BJ (cell line): Measurements from ENCODE around the gene KIF6. TPM values are rescaled to one million over a fixed set of nuclear protein-coding genes. Genes with fewer than 3 reads are reported as not detected.

Experiments
- CTCF ChIA-PET: fragments of 350-600 bp; formaldehyde crosslinking; extraction: SDS; loops from one replicate; lab custom pipeline; 2021; ENCODE audit warnings: antibody characterized with exemption, inconsistent platforms; lab: Yijun Ruan, JAX
- POLR2A ChIA-PET: fragments of 300-600 bp; sonication (Branson Sonifier 250); formaldehyde crosslinking; extraction: SDS; loops from one replicate; lab custom pipeline; 2021; ENCODE audit warnings: antibody characterized with exemption; lab: Charles Lee
- DNase-seq: peaks from one replicate; pipeline ENCODE4 v3.0.0-alpha.2; 2011; ENCODE audit warnings: low read depth
- H3K27me3 ChIP-seq: 2 replicates; pipeline ENCODE4 v1.6.0; 2011; ENCODE audit warnings: low read length; ENCODE audit not compliant: control insufficient read depth, insufficient read depth
- H3K36me3 ChIP-seq: 2 replicates; pipeline ENCODE4 v1.5.1; 2011; ENCODE audit warnings: low read length; ENCODE audit not compliant: control insufficient read depth, insufficient read depth
- H3K4me3 ChIP-seq: 2 replicates; pipeline ENCODE4 v1.5.1; 2011; ENCODE audit warnings: low read depth, mild to moderate bottlenecking, control low read depth, low read length
- CTCF ChIP-seq: IDR thresholded peaks from 2 replicates; pipeline ENCODE4 v1.5.1; 2011; ENCODE audit warnings: low read depth, mild to moderate bottlenecking, control low read depth, inconsistent platforms, low read length, moderate library complexity; ENCODE audit not compliant: insufficient read depth
- polyA plus RNA-seq: library from polyadenylated mRNA; depleted of rRNA; stranded (reverse); fragments of >200 nt; gene quantifications from 2 replicates; pipeline ENCODE4 v1.2.3, GENCODE V29; 2011

The KIF6 gene
- polyA plus RNA-seq, 1 experiment = 0.56 TPM

DNA sequence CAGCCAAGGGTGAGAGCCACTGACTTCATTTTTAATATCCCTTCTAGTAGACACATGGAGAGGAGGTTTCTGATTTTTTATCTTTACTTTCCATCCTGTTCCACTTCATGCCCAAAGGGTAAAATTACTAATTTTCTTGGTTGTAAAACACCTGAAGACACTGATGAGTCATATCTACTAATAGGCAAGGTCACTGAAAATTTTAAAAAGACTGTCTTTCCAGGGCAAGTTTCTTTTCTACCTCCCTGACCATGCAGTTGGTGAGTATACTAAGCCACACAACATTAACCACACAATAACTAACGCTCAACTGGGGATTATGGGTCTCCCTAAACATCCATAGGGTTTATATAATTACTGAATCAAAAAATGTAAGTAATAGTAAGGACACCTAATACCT lies 109.6 kb downstream of the KIF6 start:
- CTCF ChIA-PET = no interaction called here
- TF ChIP-seq CTCF = no peak

GRCh38 chr6:39614393-39614950 lies 110.7 kb downstream of the KIF6 start:
- Histone ChIP-seq H3K4me3 (no peak overlapping the region), H3K36me3 (no peaks in the 10 kb centered on the region), H3K27me3 (no peaks in the 10 kb centered on the region)
- no peak for TF ChIP-seq CTCF
- ChIA-PET POLR2A (no interaction called here), CTCF (interaction anchor here (1.0 to 1.1 kb wide), 2 partner anchors 10 to 11 kb away, joined by 3 read pairs; no protein-coding TSS in a partner anchor)
- no peak for DNase-seq

More for the DNA sequence above, 109.6 kb downstream of the KIF6 start:
- POLR2A ChIA-PET = no interaction called here
- Histone ChIP-seq H3K4me3 (no peak overlapping the region), H3K27me3 (no peaks in the 10 kb centered on the region), H3K36me3 (no peaks in the 10 kb centered on the region)
- no peak for DNase-seq

GRCh38 chr6:39610221-39610620 lies 115.0 kb downstream of the KIF6 start:
- ChIA-PET POLR2A (no interaction called here), CTCF (no interaction called here)
- peak; percentile 59 for DNase-seq
- no peaks in the 10 kb centered on the region for H3K27me3 ChIP-seq
- H3K36me3 ChIP-seq = no peaks in the 10 kb centered on the region
- no peak overlapping the region for H3K4me3 ChIP-seq
- no peak for TF ChIP-seq CTCF

DNA sequence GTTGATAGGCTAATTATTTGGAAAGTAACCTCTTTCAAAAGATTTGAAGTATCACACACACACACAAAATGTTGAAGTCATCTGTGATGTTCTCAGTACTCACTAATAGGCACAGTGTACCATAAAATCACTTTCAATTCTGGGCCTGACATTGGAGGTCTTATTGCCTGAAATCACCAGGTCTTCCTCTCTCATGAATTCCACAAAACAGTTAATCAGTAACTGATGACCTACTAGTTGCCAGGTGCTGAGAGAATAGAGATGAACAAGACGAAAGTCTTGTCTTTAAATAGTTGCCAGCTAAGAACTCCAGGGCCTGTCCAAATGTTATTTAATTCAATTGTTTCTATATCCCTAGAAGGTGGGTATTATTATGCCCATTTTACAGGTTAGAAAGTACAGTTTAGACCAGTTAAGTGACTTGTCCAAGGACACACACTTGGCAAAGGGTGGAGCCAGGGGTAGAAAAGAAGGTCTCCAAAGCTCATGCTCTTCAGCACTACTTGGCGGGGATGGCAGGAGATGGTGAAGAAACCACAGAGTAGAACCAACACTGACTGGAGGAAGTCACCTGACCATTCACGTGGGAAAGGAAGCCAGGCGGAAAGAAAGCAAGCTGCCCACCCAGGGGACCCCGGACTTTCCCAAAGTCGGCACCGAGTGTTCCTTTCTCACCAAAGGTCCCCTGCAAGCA lies 116.4 kb downstream of the KIF6 start:
- TF ChIP-seq CTCF = no peak
- no peaks in the 10 kb centered on the region for H3K36me3 ChIP-seq
- DNase-seq = no peak
- no peaks in the 10 kb centered on the region for H3K27me3 ChIP-seq
- ChIA-PET CTCF (no interaction called here), POLR2A (no interaction called here)
- H3K4me3 ChIP-seq = no peak overlapping the region

DNA sequence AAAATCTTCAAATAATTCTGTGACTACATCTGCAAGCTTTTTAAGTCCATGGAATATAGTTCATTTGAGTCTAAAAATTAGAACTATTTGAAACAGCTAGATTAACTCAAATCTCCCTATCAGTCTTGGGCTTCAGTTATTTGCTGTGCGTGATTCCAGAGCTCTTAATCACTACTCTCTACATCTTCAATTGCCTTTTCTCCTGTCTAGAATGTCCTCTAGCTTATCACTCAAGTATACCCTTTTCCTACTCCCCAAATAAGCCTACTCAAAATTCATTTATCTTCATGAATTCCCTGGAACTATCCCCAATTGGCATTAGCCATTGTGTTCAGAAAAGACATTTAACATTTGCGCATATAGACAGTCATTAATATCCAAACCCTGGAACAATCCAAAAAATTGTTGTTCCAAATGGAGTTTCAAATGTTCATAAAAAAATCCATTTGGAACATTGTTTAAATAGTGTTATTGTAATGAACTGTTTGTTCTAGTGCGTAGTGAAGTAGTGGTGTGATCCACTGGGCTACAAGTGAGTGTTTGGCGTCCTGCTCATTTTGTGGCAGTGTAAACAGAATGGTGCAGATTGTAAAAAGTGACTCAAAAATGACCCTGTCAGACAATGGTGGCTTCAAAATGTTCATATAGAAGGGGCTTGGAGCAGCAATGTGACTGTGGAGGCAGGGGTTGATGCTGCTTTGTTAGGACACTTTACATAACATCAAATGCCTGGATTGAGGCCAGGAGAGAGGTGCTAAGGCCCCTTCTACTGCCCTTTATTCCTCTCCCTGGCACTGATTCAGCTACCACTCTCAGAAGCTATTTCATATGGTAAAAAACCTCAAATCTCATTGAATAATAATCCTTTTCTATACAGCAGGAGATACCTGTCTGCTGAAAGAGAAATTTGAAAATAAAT lies 122.3 kb downstream of the KIF6 start:
- ChIA-PET POLR2A (no interaction called here), CTCF (interaction anchor here (0.7 kb wide), 1 partner anchor 36 kb away, joined by 5 read pairs; no protein-coding TSS in a partner anchor)
- DNase-seq = no peak
- TF ChIP-seq CTCF = no peak
- H3K27me3 ChIP-seq = no peaks in the 10 kb centered on the region
- H3K36me3 ChIP-seq = no peaks in the 10 kb centered on the region
- no peak overlapping the region for H3K4me3 ChIP-seq
